IgD-negative memory B cell (primary cell): ENCODE measurements around the gene SP7. TPM values are rescaled to one million over a fixed set of nuclear protein-coding genes. Genes with fewer than 3 reads are reported as not detected.
A peak's percentile ranks its signal among the peaks of the same experiment; 100 is the strongest.

Source experiments
- H3K27ac Mint-ChIP-seq, 3 donors: one replicate each; pipeline ENCODE4 v1.8.0; 2020 to 2022; ENCODE audit warnings: mild to moderate bottlenecking in 3 of 3, mixed read lengths in 3 of 3, moderate library complexity in 1 of 3
- H3K27me3 Mint-ChIP-seq: one replicate; pipeline ENCODE4 v1.8.0; 2021; ENCODE audit warnings: mixed read lengths
- H3K36me3 Mint-ChIP-seq: one replicate; pipeline ENCODE4 v1.8.0; 2020; ENCODE audit warnings: mild to moderate bottlenecking, mixed read lengths
- H3K4me1 Mint-ChIP-seq, 3 donors: one replicate each; pipeline ENCODE4 v1.8.0; 2020 to 2022; ENCODE audit warnings: mixed read lengths in 3 of 3, mild to moderate bottlenecking in 1 of 3
- H3K4me3 Mint-ChIP-seq, 4 donors: one replicate each; pipeline ENCODE4 v1.8.0; 2020 to 2022; ENCODE audit warnings: mild to moderate bottlenecking in 4 of 4, mixed read lengths in 4 of 4, moderate library complexity in 3 of 4
- H3K9me3 Mint-ChIP-seq, 3 donors: one replicate each; pipeline ENCODE4 v1.8.0; 2020 to 2021; ENCODE audit warnings: mixed read lengths in 3 of 3, mild to moderate bottlenecking in 1 of 3
- polyA plus RNA-seq: library from polyadenylated mRNA; unstranded; fragments of 300-500 nt; fragmentation: Illumina TruSeq; gene quantifications from one replicate; pipeline ENCODE4 v1.2.3, GENCODE V29; 2021

The SP7 gene
- polyA plus RNA-seq, 1 donor from 2014 or later: not detected

GRCh38 chr12:53289891-53290290 is 46.3 kb downstream of the SP7 start:
- Mint-ChIP-seq H3K27me3 (no peaks in the 10 kb centered on the region), H3K27ac (no peak overlapping the region), H3K9me3 (no peaks in the 10 kb centered on the region), H3K4me1 (peaks cover 0 to 7% (median 6%) of the 10 kb centered on the region in 3 donors), H3K4me3 (no peak overlapping the region), H3K36me3 (no peaks in the 10 kb centered on the region)

- Mint-ChIP-seq H3K36me3 (no peaks in the 10 kb centered on the region), H3K4me1 (peaks cover 0 to 6% (median 4%) of the 10 kb centered on the region in 3 donors), H3K9me3 (no peaks in the 10 kb centered on the region), H3K27me3 (no peaks in the 10 kb centered on the region), H3K27ac (no peak overlapping the region), H3K4me3 (no peak overlapping the region)
Observed at GRCh38 chr12:53288322-53288721, 47.8 kb downstream of the SP7 start.

DNA sequence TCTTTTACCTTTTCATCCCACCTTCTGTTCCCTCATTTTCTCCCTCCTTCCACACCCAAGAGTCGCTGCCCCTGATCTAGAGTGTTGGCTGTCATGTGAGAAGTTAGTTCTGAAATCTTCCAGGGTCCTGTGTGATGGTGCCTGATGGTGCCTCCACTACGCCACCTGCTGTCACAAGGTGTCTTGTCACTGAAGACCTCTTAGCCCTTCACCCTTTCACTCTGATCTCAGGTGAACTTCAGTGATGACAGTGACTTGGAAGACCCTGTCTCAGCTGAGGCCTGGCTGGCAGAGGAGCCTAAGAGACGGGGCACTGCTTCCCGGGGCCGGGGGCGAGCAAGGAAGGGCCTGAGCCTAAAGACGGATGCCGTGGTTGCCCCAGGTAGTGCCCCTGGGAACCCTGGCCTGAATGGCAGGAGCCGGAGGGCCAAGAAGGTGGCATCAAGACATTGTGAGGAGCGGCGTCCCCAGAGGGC is 48.4 kb downstream of the SP7 start:
- peak overlapping the region in 1 of 3 donors; percentile 59 for H3K27ac Mint-ChIP-seq
- H3K9me3 Mint-ChIP-seq: no peaks in the 10 kb centered on the region
- no peaks in the 10 kb centered on the region for H3K36me3 Mint-ChIP-seq
- peaks cover 0 to 6% (median 4%) of the 10 kb centered on the region in 3 donors for H3K4me1 Mint-ChIP-seq
- H3K27me3 Mint-ChIP-seq: no peaks in the 10 kb centered on the region
- H3K4me3 Mint-ChIP-seq: peak overlapping the region in 1 of 4 donors; percentile 51

DNA sequence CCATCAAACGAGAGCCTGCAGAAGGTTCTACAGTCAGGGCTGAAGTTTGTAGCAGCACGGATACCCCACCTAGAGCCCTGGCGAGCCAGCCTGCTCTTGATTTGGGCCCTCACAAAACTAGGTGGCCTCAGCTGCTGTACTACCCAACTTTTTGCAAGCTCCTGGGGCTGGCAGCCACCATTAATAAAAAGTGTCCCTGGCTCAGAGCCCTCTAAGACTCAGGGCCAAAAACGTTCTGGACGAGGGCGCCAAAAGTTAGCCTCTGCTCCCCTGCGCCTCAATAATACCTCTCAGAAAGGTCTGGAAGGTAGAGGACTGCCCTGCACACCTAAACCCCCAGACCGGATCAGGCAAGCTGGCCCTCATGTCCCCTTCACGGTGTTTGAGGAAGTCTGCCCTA is 49.7 kb downstream of the SP7 start:
- Mint-ChIP-seq H3K36me3 (no peaks in the 10 kb centered on the region), H3K9me3 (no peaks in the 10 kb centered on the region)

DNA sequence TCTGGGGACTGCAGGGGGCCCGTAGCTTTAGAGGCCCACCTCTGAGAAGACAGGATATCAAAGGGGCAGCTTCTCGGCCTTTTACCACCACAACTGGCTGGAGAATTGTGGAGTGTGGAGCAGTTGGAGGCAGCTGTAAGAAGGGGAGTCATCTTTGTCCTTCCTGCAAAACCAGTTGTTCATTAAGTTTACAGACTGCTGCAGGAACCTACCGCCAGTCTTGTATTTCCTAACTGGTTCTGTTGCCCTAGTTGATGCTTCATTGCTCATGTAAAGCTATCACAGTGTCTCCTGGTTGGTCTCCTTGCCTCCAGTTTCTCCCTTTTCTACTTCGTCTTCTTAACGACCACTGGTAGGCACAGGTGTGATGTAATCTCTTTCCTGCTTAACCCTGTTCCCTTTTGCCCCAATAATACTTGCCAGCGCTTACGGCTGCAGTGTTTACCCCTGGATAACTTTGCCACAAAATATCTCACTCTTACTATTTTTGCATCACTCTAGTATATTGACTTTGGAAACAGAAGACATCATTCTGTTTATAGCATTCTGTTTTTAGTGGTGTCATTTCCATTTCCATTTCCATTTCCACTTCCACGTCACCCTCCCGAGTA is 56.2 kb downstream of the SP7 start:
- Mint-ChIP-seq H3K27me3 (no peaks in the 10 kb centered on the region), H3K4me3 (no peak overlapping the region), H3K9me3 (no peaks in the 10 kb centered on the region), H3K36me3 (no peaks in the 10 kb centered on the region), H3K4me1 (peaks cover 0 to 2% (median 0%) of the 10 kb centered on the region in 3 donors), H3K27ac (no peak overlapping the region)

More for the DNA sequence above, 49.7 kb downstream of the SP7 start:
- no peak overlapping the region for H3K4me3 Mint-ChIP-seq
- no peaks in the 10 kb centered on the region for H3K27me3 Mint-ChIP-seq
- H3K4me1 Mint-ChIP-seq: peaks cover 0 to 6% (median 4%) of the 10 kb centered on the region in 3 donors
- no peak overlapping the region for H3K27ac Mint-ChIP-seq

DNA sequence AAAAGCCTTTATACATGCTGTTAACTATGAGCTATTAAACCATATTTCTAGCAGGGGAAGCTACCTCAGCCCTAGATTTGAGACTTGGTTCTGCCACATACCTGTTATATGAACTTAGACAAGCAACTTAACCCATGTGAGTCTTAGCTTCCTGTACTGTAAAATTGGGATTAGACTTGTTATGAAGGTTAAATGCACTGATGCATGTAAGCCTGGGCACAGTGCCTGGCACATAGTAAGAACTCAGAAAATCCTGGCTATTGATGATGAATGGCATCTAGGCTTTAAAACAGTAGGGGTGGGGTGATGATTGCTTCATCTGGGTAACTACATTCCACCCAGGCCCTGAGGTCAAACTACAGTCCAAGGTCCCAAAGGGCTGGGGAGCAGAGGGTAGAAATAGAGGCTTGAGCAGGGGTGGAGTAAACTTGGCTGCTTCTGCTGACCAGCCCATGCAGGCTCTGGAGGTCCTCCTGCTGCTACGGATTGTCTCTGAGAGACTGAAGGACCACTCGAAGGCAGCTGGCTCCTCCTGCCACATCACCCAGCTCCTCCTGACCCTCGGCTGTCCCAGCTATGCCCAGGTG is 56.8 kb downstream of the SP7 start:
- Mint-ChIP-seq H3K36me3 (no peaks in the 10 kb centered on the region), H3K27ac (no peak overlapping the region), H3K4me3 (no peak overlapping the region), H3K4me1 (peaks cover 0 to 2% (median under 1%) of the 10 kb centered on the region in 3 donors), H3K9me3 (no peaks in the 10 kb centered on the region), H3K27me3 (no peaks in the 10 kb centered on the region)

- Mint-ChIP-seq H3K36me3 (peaks cover 1% of the 10 kb centered on the region), H3K9me3 (no peaks in the 10 kb centered on the region), H3K27me3 (no peaks in the 10 kb centered on the region), H3K4me3 (no peak overlapping the region), H3K27ac (peak overlapping the region in 1 of 3 donors; percentile 47), H3K4me1 (peaks cover 0 to 2% (median 2%) of the 10 kb centered on the region in 3 donors)
Observed at GRCh38 chr12:53277981-53278380, 58.2 kb downstream of the SP7 start.

Other genes starting within 250 kb of the SP7 start
- gene IGFBP6, start 238.7 kb downstream of the SP7 start, polyA plus RNA-seq: 1.0 TPM
- not detected for gene SOAT2, start 232.9 kb downstream of the SP7 start, polyA plus RNA-seq
- gene ZNF740, start 155.6 kb downstream of the SP7 start, polyA plus RNA-seq: 5.0 TPM
- 0.58 TPM for gene CSAD, start 155.4 kb downstream of the SP7 start, polyA plus RNA-seq
- gene ITGB7, start 129.1 kb downstream of the SP7 start, polyA plus RNA-seq: 238 TPM
- 4.8 TPM for gene RARG, start 104.1 kb downstream of the SP7 start, polyA plus RNA-seq
- gene ESPL1, start 68.1 kb downstream of the SP7 start, polyA plus RNA-seq: not detected
- gene PFDN5, start 40.8 kb downstream of the SP7 start, polyA plus RNA-seq: 1,442 TPM
- gene MYG1, start 36.7 kb downstream of the SP7 start, polyA plus RNA-seq: 50.4 TPM
- gene AAAS, start 14.7 kb downstream of the SP7 start, polyA plus RNA-seq: 41.3 TPM
- 9.1 TPM for gene SP1, start 43.8 kb upstream of the SP7 start, polyA plus RNA-seq
- gene AMHR2, start 87.5 kb upstream of the SP7 start, polyA plus RNA-seq: not detected
- 689 TPM for gene PRR13, start 105.4 kb upstream of the SP7 start, polyA plus RNA-seq
- 111 TPM for gene PCBP2, start 115.7 kb upstream of the SP7 start, polyA plus RNA-seq
- gene MAP3K12, start 163.1 kb upstream of the SP7 start, polyA plus RNA-seq: 1.4 TPM
- 20.8 TPM for gene TARBP2, start 164.9 kb upstream of the SP7 start, polyA plus RNA-seq
- gene NPFF, start 171.1 kb upstream of the SP7 start, polyA plus RNA-seq: not detected